Suprapubic skin (tissue), 4 donors: ENCODE results near the gene ADAMTS17.

Experiments
- CTCF ChIP-seq, 2 donors: fragments of 200-600 bp in 1 of 2; fragments of 450-650 bp in 1 of 2; sonication (generic) in 1 of 2; IDR thresholded peaks; one replicate each; pipeline ENCODE4 v1.5.1; 2016 to 2019; ENCODE audit warnings: antibody characterized with exemption in 2 of 2, mild to moderate bottlenecking in 1 of 2, moderate library complexity in 1 of 2
- POLR2A ChIP-seq, 2 donors: fragments of 450-650 bp; IDR thresholded peaks; one replicate each; pipeline ENCODE4 v1.6.1; 2017; ENCODE audit warnings: antibody characterized with exemption in 2 of 2, mild to moderate bottlenecking in 2 of 2, moderate library complexity in 2 of 2
- POLR2AphosphoS5 ChIP-seq, 3 donors: sonication (generic); formaldehyde crosslinking; IDR thresholded peaks; one replicate each; pipeline ENCODE4 v1.6.1; 2017; ENCODE audit warnings: antibody characterized with exemption in 3 of 3

- TF ChIP-seq POLR2AphosphoS5 (IDR thresholded peaks at IDR 0.05) (no peak), POLR2A (IDR thresholded peaks at IDR 0.05) (no peak), CTCF (IDR thresholded peaks at IDR 0.05) (no peak)
These were observed 384.7 kb downstream of the ADAMTS17 start for GRCh38 chr15:99956820-99957641.
